ENCODE data around the gene MCUR1.
"Not testable (repeated sequence)": the region's sequence is repeated elsewhere in the genome, so short reads cannot be mapped to it uniquely, and the experiment has no call there.

Gene MCUR1

DNA sequence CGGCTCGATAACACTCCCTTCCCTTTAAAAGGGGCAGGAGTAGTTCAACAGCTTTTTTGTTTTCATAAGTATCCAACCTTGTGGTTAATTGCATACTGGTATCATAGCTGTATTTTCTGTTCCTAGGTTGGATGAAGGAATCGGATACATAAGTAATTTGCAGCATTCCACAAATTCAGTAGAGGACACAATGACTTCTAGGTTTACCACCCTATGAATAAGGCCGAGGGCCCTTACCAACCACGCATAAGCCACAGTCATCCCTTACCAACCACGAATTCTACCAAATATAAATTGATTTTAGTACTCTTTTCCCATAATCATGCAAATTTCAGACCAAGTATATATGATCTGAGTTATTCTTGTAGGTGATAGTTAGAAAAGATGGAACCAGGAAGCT lies 36.3 kb downstream of the MCUR1 start:
- no peaks in the 10 kb centered on the region for H3K4me1 ChIP-seq (ENCODE audit: insufficient read depth, poor library complexity, severe bottlenecking)
- H3K36me3 ChIP-seq (ENCODE audit: low read depth) = no peaks in the 10 kb centered on the region
- ATAC-seq (ENCODE audit: low read depth) = no peak
- DNase-seq (ENCODE audit: low spot score) = no peak
- TF ChIP-seq, protein P1, sequence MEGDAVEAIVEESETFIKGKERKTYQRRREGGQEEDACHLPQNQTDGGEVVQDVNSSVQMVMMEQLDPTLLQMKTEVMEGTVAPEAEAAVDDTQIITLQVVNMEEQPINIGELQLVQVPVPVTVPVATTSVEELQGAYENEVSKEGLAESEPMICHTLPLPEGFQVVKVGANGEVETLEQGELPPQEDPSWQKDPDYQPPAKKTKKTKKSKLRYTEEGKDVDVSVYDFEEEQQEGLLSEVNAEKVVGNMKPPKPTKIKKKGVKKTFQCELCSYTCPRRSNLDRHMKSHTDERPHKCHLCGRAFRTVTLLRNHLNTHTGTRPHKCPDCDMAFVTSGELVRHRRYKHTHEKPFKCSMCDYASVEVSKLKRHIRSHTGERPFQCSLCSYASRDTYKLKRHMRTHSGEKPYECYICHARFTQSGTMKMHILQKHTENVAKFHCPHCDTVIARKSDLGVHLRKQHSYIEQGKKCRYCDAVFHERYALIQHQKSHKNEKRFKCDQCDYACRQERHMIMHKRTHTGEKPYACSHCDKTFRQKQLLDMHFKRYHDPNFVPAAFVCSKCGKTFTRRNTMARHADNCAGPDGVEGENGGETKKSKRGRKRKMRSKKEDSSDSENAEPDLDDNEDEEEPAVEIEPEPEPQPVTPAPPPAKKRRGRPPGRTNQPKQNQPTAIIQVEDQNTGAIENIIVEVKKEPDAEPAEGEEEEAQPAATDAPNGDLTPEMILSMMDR (IDR thresholded peaks at IDR 0.05; ENCODE audit: poor library complexity, severe bottlenecking) = no peak
- no peaks in the 10 kb centered on the region for H3K9me3 ChIP-seq (ENCODE audit: severe bottlenecking)
- H3K4me3 ChIP-seq (ENCODE audit: severe bottlenecking) = no peak overlapping the region
- no peaks in the 10 kb centered on the region for H3K27me3 ChIP-seq (ENCODE audit: insufficient read depth, poor library complexity, severe bottlenecking)
- H3K27ac ChIP-seq (ENCODE audit: poor library complexity, severe bottlenecking) = no peak overlapping the region

DNA sequence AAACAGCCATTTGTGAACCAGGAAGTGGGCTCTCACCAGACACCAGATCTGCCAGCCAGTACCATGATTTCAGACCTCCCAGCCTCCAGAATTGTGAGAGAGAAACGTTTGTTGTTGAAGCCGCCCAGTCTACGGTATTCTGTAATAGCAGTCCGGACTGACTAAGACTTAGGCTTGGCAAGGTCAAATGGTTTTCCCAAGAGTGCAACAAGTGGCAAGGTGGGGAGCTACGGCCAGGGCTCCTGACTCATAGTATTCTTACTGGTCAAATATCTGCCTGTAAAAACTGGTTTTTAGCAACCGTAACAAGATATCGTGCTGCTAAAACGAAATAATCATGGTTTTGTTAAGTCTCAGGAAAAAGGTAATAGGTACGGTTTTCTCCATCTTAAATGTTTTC lies 37.8 kb downstream of the MCUR1 start:
- Histone ChIP-seq H3K4me3 (ENCODE audit: severe bottlenecking) (no peak overlapping the region), H3K27me3 (ENCODE audit: insufficient read depth, poor library complexity, severe bottlenecking) (no peaks in the 10 kb centered on the region), H3K27ac (ENCODE audit: poor library complexity, severe bottlenecking) (no peak overlapping the region), H3K36me3 (ENCODE audit: low read depth) (no peaks in the 10 kb centered on the region), H3K9me3 (ENCODE audit: severe bottlenecking) (no peaks in the 10 kb centered on the region), H3K4me1 (ENCODE audit: insufficient read depth, poor library complexity, severe bottlenecking) (no peaks in the 10 kb centered on the region)
- ATAC-seq (ENCODE audit: low read depth) (no peak), DNase-seq (ENCODE audit: low spot score) (no peak)
- TF ChIP-seq, protein P1 (IDR thresholded peaks at IDR 0.05; ENCODE audit: poor library complexity, severe bottlenecking) = no peak

DNA sequence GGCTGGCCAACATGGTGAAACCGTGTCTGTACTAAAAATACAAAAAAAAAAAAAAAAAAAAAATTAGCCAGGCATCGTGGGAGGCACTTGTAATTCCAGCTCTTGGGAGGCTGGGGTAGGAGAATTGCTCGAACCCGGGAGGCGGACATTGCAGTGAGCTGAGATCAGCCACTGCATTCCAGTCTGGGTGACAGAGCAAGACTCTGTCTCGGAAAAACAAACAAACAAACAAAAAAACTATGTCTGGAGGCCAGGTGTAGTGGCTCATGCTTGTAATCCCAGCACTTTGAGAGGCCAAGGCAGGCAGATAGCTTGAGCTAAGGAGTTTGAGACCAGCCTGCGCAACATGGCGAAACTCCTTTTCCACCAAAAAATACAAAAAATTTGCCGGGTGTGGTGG lies 38.9 kb downstream of the MCUR1 start:
- ATAC-seq (ENCODE audit: low read depth); H3K27me3 ChIP-seq (ENCODE audit: insufficient read depth, poor library complexity, severe bottlenecking); H3K4me1 ChIP-seq (ENCODE audit: insufficient read depth, poor library complexity, severe bottlenecking); H3K4me3 ChIP-seq (ENCODE audit: severe bottlenecking); DNase-seq (ENCODE audit: low spot score); H3K27ac ChIP-seq (ENCODE audit: poor library complexity, severe bottlenecking); H3K9me3 ChIP-seq (ENCODE audit: severe bottlenecking); H3K36me3 ChIP-seq (ENCODE audit: low read depth): not testable (repeated sequence)

DNA sequence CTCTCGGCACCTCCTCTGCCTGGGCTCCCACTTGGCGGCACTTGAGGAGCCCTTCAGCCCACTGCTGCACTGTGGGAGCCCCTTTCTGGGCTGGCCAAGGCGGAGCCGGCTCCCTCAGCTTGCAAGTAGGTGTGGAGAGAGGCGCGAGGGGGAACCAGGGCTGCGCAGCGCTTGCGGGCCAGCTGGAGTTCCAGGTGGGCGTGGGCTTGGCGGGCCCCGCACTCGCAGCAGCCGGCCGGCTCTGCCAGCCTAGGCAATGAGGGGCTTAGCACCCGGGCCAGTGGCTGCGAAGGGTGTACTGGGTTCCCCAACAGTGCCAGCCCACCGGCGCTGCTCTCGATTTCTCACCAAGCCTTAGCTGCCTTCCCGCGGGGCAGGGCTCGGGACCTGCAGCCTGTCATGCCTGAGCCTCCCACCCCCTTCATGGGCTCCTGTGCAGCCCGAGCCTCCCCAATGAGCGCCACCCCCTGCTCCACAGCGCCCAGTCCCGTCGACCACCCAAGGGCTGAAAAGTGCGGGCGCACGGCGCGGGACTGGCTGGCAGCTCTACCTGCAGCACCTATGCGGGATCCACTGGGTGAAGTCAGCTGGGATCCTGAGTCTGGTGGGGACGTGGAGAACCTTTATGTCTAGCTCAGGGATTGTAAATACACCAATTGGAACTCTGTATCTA lies 41.9 kb downstream of the MCUR1 start:
- not testable (repeated sequence) for H3K4me3 ChIP-seq (ENCODE audit: severe bottlenecking); ATAC-seq (ENCODE audit: low read depth); H3K27me3 ChIP-seq (ENCODE audit: insufficient read depth, poor library complexity, severe bottlenecking); H3K9me3 ChIP-seq (ENCODE audit: severe bottlenecking); H3K27ac ChIP-seq (ENCODE audit: poor library complexity, severe bottlenecking); H3K4me1 ChIP-seq (ENCODE audit: insufficient read depth, poor library complexity, severe bottlenecking); H3K36me3 ChIP-seq (ENCODE audit: low read depth); DNase-seq (ENCODE audit: low spot score)

DNA sequence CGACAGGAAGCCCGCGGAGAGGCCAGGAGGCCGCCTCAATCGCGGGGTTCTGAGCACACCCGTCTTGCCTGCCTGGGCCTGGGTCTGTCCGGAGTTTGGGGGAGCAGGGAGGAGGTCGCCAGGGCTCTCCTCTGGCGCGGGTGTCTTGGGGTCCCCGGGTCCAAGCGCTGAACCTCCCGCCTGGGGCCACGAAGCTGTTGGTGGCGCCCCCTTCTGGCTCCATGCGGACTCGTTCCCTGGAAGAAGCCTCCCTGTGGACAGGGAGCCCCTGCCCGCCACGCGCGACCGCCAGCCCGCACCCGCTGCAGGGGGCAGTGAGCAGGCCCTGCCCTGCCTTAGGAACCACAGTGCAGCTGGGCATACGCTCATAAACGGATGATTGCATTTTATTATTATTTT lies 44.7 kb downstream of the MCUR1 start:
- DNase-seq (ENCODE audit: low spot score) (no peak), ATAC-seq (ENCODE audit: low read depth) (no peak)
- H3K9me3 ChIP-seq (ENCODE audit: severe bottlenecking) = no peaks in the 10 kb centered on the region
- no peaks in the 10 kb centered on the region for H3K27me3 ChIP-seq (ENCODE audit: insufficient read depth, poor library complexity, severe bottlenecking)
- H3K36me3 ChIP-seq (ENCODE audit: low read depth) = no peaks in the 10 kb centered on the region
- TF ChIP-seq, protein P1 (IDR thresholded peaks at IDR 0.05; ENCODE audit: poor library complexity, severe bottlenecking) = peak; percentile 39
- H3K4me1 ChIP-seq (ENCODE audit: insufficient read depth, poor library complexity, severe bottlenecking) = no peaks in the 10 kb centered on the region
- H3K4me3 ChIP-seq (ENCODE audit: severe bottlenecking) = no peak overlapping the region
- H3K27ac ChIP-seq (ENCODE audit: poor library complexity, severe bottlenecking) = no peak overlapping the region

DNA sequence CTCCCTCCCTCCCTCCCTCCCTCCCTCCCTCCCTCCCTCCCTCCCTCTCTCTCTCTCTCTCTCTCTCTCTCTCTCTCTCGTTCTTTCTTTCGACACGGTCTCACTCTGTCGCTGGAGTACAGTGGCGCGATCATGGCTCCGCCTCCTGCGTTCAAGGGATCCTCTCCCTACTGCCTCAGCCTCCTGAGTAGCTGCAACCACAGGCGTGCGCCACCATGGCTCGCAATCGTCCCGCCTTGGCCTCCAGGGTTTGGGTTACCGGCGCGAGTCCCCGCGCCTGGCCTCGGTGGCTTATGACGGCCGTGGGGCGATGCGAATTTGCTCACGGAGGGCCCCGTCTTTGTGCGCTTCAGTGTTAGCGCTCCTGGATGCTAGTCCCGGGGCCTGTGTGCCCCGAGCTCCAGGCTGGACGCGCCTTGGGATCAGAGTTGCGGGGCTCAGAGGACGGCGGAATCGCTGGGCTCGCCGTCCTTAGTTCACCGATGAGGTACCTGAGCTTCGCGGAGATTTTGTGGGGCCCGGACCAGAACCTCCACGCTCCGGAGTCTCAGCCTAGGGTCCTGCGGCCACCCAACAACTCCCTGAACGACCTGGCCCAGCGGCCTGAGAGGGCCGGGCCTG lies 45.2 kb downstream of the MCUR1 start:
- no peak for ATAC-seq (ENCODE audit: low read depth)

More for the DNA sequence above, 45.2 kb downstream of the MCUR1 start:
- no peaks in the 10 kb centered on the region for H3K4me1 ChIP-seq (ENCODE audit: insufficient read depth, poor library complexity, severe bottlenecking)
- TF ChIP-seq, protein P1 (IDR thresholded peaks at IDR 0.05; ENCODE audit: poor library complexity, severe bottlenecking) = no peak
- H3K27me3 ChIP-seq (ENCODE audit: insufficient read depth, poor library complexity, severe bottlenecking) = no peaks in the 10 kb centered on the region
- H3K27ac ChIP-seq (ENCODE audit: poor library complexity, severe bottlenecking) = no peak overlapping the region
- H3K9me3 ChIP-seq (ENCODE audit: severe bottlenecking) = no peaks in the 10 kb centered on the region
- no peaks in the 10 kb centered on the region for H3K36me3 ChIP-seq (ENCODE audit: low read depth)
- H3K4me3 ChIP-seq (ENCODE audit: severe bottlenecking) = no peak overlapping the region
- no peak for DNase-seq (ENCODE audit: low spot score)

All from RWPE2 (cell line).